Neutrophil (primary cell): ENCODE results near the gene BAIAP2L1.

Source experiments
- H3K27ac ChIP-seq: fragments of 200-600 bp; sonication (generic); 2 replicates; pipeline ENCODE4 v1.5.1; 2016; ENCODE audit warnings: mild to moderate bottlenecking, moderate library complexity
- H3K27me3 ChIP-seq: fragments of 200-600 bp; sonication (generic); 2 replicates; pipeline ENCODE4 v1.6.0; 2016; ENCODE audit warnings: mild to moderate bottlenecking
- H3K36me3 ChIP-seq: fragments of 200-600 bp; sonication (generic); 2 replicates; pipeline ENCODE4 v1.5.1; 2017
- H3K4me1 ChIP-seq, 2 experiments: fragments of 200-600 bp in 1 of 2; sonication (generic) in 1 of 2; 1 replicate in 1 of 2; 2 replicates in 1 of 2; pipeline versions ENCODE4 v1.5.1 to v1.6.1; 2013 to 2016; ENCODE audit warnings: low read depth in 1 of 2, low read length in 1 of 2, mild to moderate bottlenecking in 1 of 2, moderate library complexity in 1 of 2; ENCODE audit not compliant: control insufficient read depth in 1 of 2, insufficient read depth in 1 of 2
- H3K4me3 ChIP-seq, 2 experiments: fragments of 200-600 bp in 1 of 2; sonication (generic) in 1 of 2; 1 replicate in 1 of 2; 2 replicates in 1 of 2; pipeline ENCODE4 v1.5.1; 2013 to 2016; ENCODE audit warnings: low read depth in 1 of 2, low read length in 1 of 2, mild to moderate bottlenecking in 1 of 2, moderate library complexity in 1 of 2
- H3K9me3 ChIP-seq: fragments of 200-600 bp; sonication (generic); 2 replicates; pipeline ENCODE4 v1.5.1; 2016
- CTCF ChIP-seq: fragments of 200-600 bp; sonication (generic); IDR thresholded peaks from 2 replicates; pipeline ENCODE4 v1.5.1; 2016; ENCODE audit warnings: antibody characterized with exemption

Gene BAIAP2L1

GRCh38 chr7:98360221-98361130 is 40.4 kb downstream of the BAIAP2L1 start:
- H3K9me3 ChIP-seq = no peaks in the 10 kb centered on the region
- peaks cover 4% of the 10 kb centered on the region for H3K27me3 ChIP-seq
- no peak overlapping the region for H3K27ac ChIP-seq
- H3K36me3 ChIP-seq = no peaks in the 10 kb centered on the region
- no peaks in the 10 kb centered on the region for H3K4me1 ChIP-seq
- H3K4me3 ChIP-seq = no peak overlapping the region
- no peak for TF ChIP-seq CTCF

- no peaks in the 10 kb centered on the region for H3K36me3 ChIP-seq
These were observed 41.5 kb downstream of the BAIAP2L1 start for GRCh38 chr7:98359395-98359794.

GRCh38 chr7:98358706-98359105 is 42.2 kb downstream of the BAIAP2L1 start:
- H3K9me3 ChIP-seq = no peaks in the 10 kb centered on the region
- peaks cover 4% of the 10 kb centered on the region for H3K27me3 ChIP-seq
- H3K36me3 ChIP-seq = no peaks in the 10 kb centered on the region
- no peaks in the 10 kb centered on the region for H3K4me1 ChIP-seq
- TF ChIP-seq CTCF = no peak
- H3K4me3 ChIP-seq = no peak overlapping the region
- no peak overlapping the region for H3K27ac ChIP-seq

More at GRCh38 chr7:98359395-98359794, 41.5 kb downstream of the BAIAP2L1 start:
- Histone ChIP-seq H3K9me3 (no peaks in the 10 kb centered on the region), H3K27me3 (peaks cover 4% of the 10 kb centered on the region), H3K27ac (no peak overlapping the region), H3K4me3 (no peak overlapping the region), H3K4me1 (no peaks in the 10 kb centered on the region)
- TF ChIP-seq CTCF = no peak

- Histone ChIP-seq H3K36me3 (no peaks in the 10 kb centered on the region), H3K27ac (no peak overlapping the region), H3K27me3 (peaks cover 4% of the 10 kb centered on the region), H3K9me3 (no peaks in the 10 kb centered on the region), H3K4me1 (no peaks in the 10 kb centered on the region), H3K4me3 (no peak overlapping the region)
- no peak for TF ChIP-seq CTCF
These were observed 43.1 kb downstream of the BAIAP2L1 start for GRCh38 chr7:98357751-98358161.

GRCh38 chr7:98355250-98355538 is 45.7 kb downstream of the BAIAP2L1 start:
- no peaks in the 10 kb centered on the region for H3K4me1 ChIP-seq
- H3K27ac ChIP-seq = no peak overlapping the region
- H3K36me3 ChIP-seq = no peaks in the 10 kb centered on the region
- TF ChIP-seq CTCF = no peak
- H3K4me3 ChIP-seq = no peak overlapping the region
- H3K9me3 ChIP-seq = no peaks in the 10 kb centered on the region
- no peaks in the 10 kb centered on the region for H3K27me3 ChIP-seq
